ENCODE measurements around the gene TMEM231.

- TF ChIP-seq CTCF (IDR thresholded peaks at IDR 0.05) (no peak), POLR2A (IDR thresholded peaks at IDR 0.05) (no peak)
Observed at GRCh38 chr16:75584108-75584507, 28.1 kb upstream of the TMEM231 start.
